Endothelial cell of umbilical vein (primary cell): ENCODE measurements around the gene ANAPC7. TPM values are rescaled to one million over a fixed set of nuclear protein-coding genes. Genes with fewer than 3 reads are reported as not detected.
"Not testable (repeated sequence)": the region's sequence is repeated elsewhere in the genome, so short reads cannot be mapped to it uniquely, and the experiment has no call there.

Source experiments
- BruUV-seq: library from RNA; stranded (reverse); fragments of 400-500 nt; replicated peaks from 2 replicates; lab custom pipeline; 2021; lab: Mats Ljungman, UMichigan
- CTCF ChIA-PET: fragments of 300-600, 350-600 bp; sonication (Branson Sonifier 250); formaldehyde crosslinking; loops from one replicate; lab custom pipeline; 2021; ENCODE audit warnings: antibody characterized with exemption, inconsistent platforms; lab: Charles Lee
- POLR2A ChIA-PET: fragments of 300-600, 350-600 bp; sonication (Branson Sonifier 250); formaldehyde crosslinking; loops from one replicate; lab custom pipeline; 2021; ENCODE audit warnings: antibody characterized with exemption, inconsistent platforms; lab: Charles Lee
- DNase-seq: peaks from one replicate; pipeline ENCODE4 v3.0.0-alpha.2; 2011; ENCODE audit warnings: low read depth, low spot score
- FAIRE-seq: peaks from 2 replicates; lab custom pipeline; 2011; peaks lifted over from hg19 to GRCh38; lab: Jason Lieb, UNC
- H2AFZ ChIP-seq: 2 replicates; pipeline ENCODE4 v1.6.0; 2012; ENCODE audit warnings: low read depth, low read length, control low read depth, inconsistent platforms
- H3K27ac ChIP-seq: 2 replicates; pipeline ENCODE4 v1.5.1; 2011; ENCODE audit warnings: low read depth, mild to moderate bottlenecking, control low read depth, low read length, moderate library complexity; ENCODE audit not compliant: insufficient read depth
- H3K27me3 ChIP-seq, 2 experiments: 2 replicates each; pipeline versions ENCODE4 v1.6.0 to v1.6.1; 2011; ENCODE audit warnings: low read length in 2 of 2, mixed read lengths in 1 of 2; ENCODE audit not compliant: control insufficient read depth in 2 of 2, insufficient read depth in 2 of 2
- H3K36me3 ChIP-seq, 2 experiments: 2 replicates in 1 of 2; 3 replicates in 1 of 2; pipeline ENCODE4 v1.5.1; 2011; ENCODE audit warnings: low read length in 2 of 2, mild to moderate bottlenecking in 1 of 2, moderate library complexity in 1 of 2; ENCODE audit not compliant: control insufficient read depth in 2 of 2, insufficient read depth in 2 of 2; ENCODE audit errors: extremely low read depth in 1 of 2
- H3K4me1 ChIP-seq: 3 replicates; pipeline ENCODE4 v1.5.1; 2011; ENCODE audit warnings: mild to moderate bottlenecking, low read length; ENCODE audit not compliant: control insufficient read depth, insufficient read depth; ENCODE audit errors: extremely low read depth
- H3K4me2 ChIP-seq: 2 replicates; pipeline ENCODE4 v1.6.1; 2011; ENCODE audit warnings: low read length, control low read depth, mixed read lengths; ENCODE audit not compliant: insufficient read depth
- H3K4me3 ChIP-seq, 3 experiments: fragments of 200-600 bp in 1 of 3; sonication (generic), shearing (Covaris generic) in 1 of 3; replicated peaks in 1 of 3; 2 replicates each; pipeline ENCODE4 v1.5.1; 2011 to 2016; ENCODE audit warnings: control low read depth in 3 of 3, low read length in 3 of 3, mild to moderate bottlenecking in 2 of 3, inconsistent platforms in 1 of 3, low read depth in 1 of 3, moderate library complexity in 1 of 3; ENCODE audit not compliant: insufficient read depth in 1 of 3
- H3K79me2 ChIP-seq: 2 replicates; pipeline ENCODE4 v1.6.0; 2012; ENCODE audit warnings: low read length, inconsistent platforms; ENCODE audit not compliant: control insufficient read depth, insufficient read depth
- H3K9ac ChIP-seq: replicated peaks from 2 replicates; pipeline ENCODE3; 2011; ENCODE audit warnings: low read length, control low read depth; ENCODE audit not compliant: insufficient read depth; ENCODE audit errors: extremely low read depth
- H3K9me1 ChIP-seq: replicated peaks from 3 replicates; pipeline ENCODE4 v1.6.0; 2011; ENCODE audit warnings: mild to moderate bottlenecking, low read length; ENCODE audit not compliant: control insufficient read depth, insufficient read depth; ENCODE audit errors: extremely low read depth
- H3K9me3 ChIP-seq: replicated peaks from 2 replicates; pipeline ENCODE4 v1.5.1; 2012; ENCODE audit warnings: low read length, inconsistent platforms; ENCODE audit not compliant: control insufficient read depth, insufficient read depth
- H4K20me1 ChIP-seq: replicated peaks from 2 replicates; pipeline ENCODE3; 2011; ENCODE audit warnings: mild to moderate bottlenecking, low read length; ENCODE audit not compliant: control insufficient read depth, insufficient read depth; ENCODE audit errors: extremely low read depth
- CTCF ChIP-seq, 2 donors: IDR thresholded peaks; 1 replicate in 1 of 2; 2 replicates in 1 of 2; pipeline ENCODE4 v1.5.1; 2011; ENCODE audit warnings: low read length in 2 of 2, mild to moderate bottlenecking in 2 of 2, moderate library complexity in 2 of 2, control low read depth in 1 of 2, inconsistent platforms in 1 of 2, low read depth in 1 of 2; ENCODE audit not compliant: insufficient read depth in 1 of 2; ENCODE audit errors: extremely low read depth in 1 of 2
- GATA2 ChIP-seq: IDR thresholded peaks from 2 replicates; pipeline ENCODE4 v1.7.0; 2011; ENCODE audit warnings: low read depth, mild to moderate bottlenecking, moderate library complexity, mixed read lengths, low read length; ENCODE audit not compliant: insufficient read length, insufficient read depth
- MAX ChIP-seq: IDR thresholded peaks from 2 replicates; pipeline ENCODE4 v1.6.1; 2011; ENCODE audit not compliant: insufficient read depth, insufficient read length
- POLR2A ChIP-seq: IDR thresholded peaks from 2 replicates; pipeline ENCODE4 v1.6.1; 2012; ENCODE audit warnings: low read depth, mild to moderate bottlenecking, control low read depth, low read length
- POLR2AphosphoS5 ChIP-seq: IDR thresholded peaks from 2 replicates; pipeline ENCODE4 v1.6.1; 2012; ENCODE audit warnings: low read depth, mild to moderate bottlenecking, control low read depth, low read length, moderate library complexity; ENCODE audit not compliant: insufficient read depth
- dilution Hi-C: fragments of 300-500 bp; cut with MboI; formaldehyde crosslinking; loops from one replicate; pipeline ENCODE4 v1.15.0; 2019; ENCODE audit warnings: low sequenced_read_pairs; ENCODE audit not compliant: extremely low pct_ligation_motif_present
- intact Hi-C: fragments of 100-400 bp; cut with micrococcal nuclease; formaldehyde crosslinking; loops from one replicate; pipeline ENCODE4 v1.10.0; 2022
- polyA plus RNA-seq, 4 experiments: library from polyadenylated mRNA; depleted of rRNA in 3 of 4; stranded (reverse) in 3 of 4; unstranded in 1 of 4; fragments of >200 nt; gene quantifications; 2 replicates each; pipeline versions ENCODE4 v1.2.1 to v1.2.3, GENCODE V29; 2011 to 2012; ENCODE audit warnings: missing spikeins in 1 of 4
- total RNA-seq: library from RNA; stranded (reverse); gene quantifications from 2 replicates; pipeline ENCODE4 v1.2.3, GENCODE V29; 2021

The ANAPC7 gene
- total and polyA plus RNA-seq, 2 donors (not counting 3 experiments of a cell fraction or from before 2014, with no cell fraction given): 54.2 to 89.0 TPM

GRCh38 chr12:110361216-110361615 lies 42.3 kb downstream of the ANAPC7 start:
- Histone ChIP-seq H3K27me3 (no peaks in the 10 kb centered on the region), H3K9me1 (no peaks in the 10 kb centered on the region), H4K20me1 (no peaks in the 10 kb centered on the region), H3K27ac (no peak overlapping the region), H3K9me3 (no peaks in the 10 kb centered on the region), H3K4me3 (no peak overlapping the region), H2AFZ (no peak overlapping the region), H3K36me3 (no peaks in the 10 kb centered on the region), H3K9ac (no peak overlapping the region), H3K4me1 (no peaks in the 10 kb centered on the region), H3K79me2 (no peaks in the 10 kb centered on the region), H3K4me2 (no peak overlapping the region)
- dilution Hi-C loops: no loop called here
- intact Hi-C loops: no loop called here
- FAIRE-seq (no peak), DNase-seq (no peak)
- no peak for TF ChIP-seq GATA2
- no peak for TF ChIP-seq POLR2AphosphoS5
- no peak for TF ChIP-seq CTCF (IDR thresholded peaks at IDR 0.05; ENCODE audit: extremely low read depth in 1 of 2, insufficient read depth in 1 of 2, low read depth in 1 of 2, low read length in 2 of 2)
- no peak for TF ChIP-seq MAX
- TF ChIP-seq POLR2A: no peak
- CTCF ChIA-PET: interaction anchor here (1.6 kb wide), 1 partner anchor 70 kb away, joined by 5 read pairs; no protein-coding TSS in a partner anchor
- no TSS peak for BruUV-seq
- POLR2A ChIA-PET: no interaction called here

GRCh38 chr12:110358384-110359097 lies 45.0 kb downstream of the ANAPC7 start:
- H4K20me1 ChIP-seq, intact Hi-C loops, H3K79me2 ChIP-seq, H3K27me3 ChIP-seq, H2AFZ ChIP-seq, H3K9ac ChIP-seq, H3K36me3 ChIP-seq, H3K9me1 ChIP-seq, BruUV-seq, H3K4me1 ChIP-seq, H3K4me3 ChIP-seq, H3K9me3 ChIP-seq, FAIRE-seq, H3K27ac ChIP-seq, POLR2A ChIA-PET, dilution Hi-C loops, H3K4me2 ChIP-seq: not testable (repeated sequence)
- DNase-seq: peak; percentile 24
- CTCF ChIA-PET: interaction anchor here (0.7 to 2.0 kb wide), 5 partner anchors 9 to 243 kb away, joined by 3 to 12 read pairs (median 5); no protein-coding TSS in a partner anchor
